Right renal cortex interstitium (tissue), 3 donors: ENCODE measurements around the gene HEG1. TPM values are rescaled to one million over a fixed set of nuclear protein-coding genes. Genes with fewer than 3 reads are reported as not detected.
A peak's percentile ranks its signal among the peaks of the same experiment; 100 is the strongest.

Experiments used
- DNase-seq, 3 donors: peaks; one replicate each; pipeline ENCODE4 v3.0.0-alpha.2; 2013; ENCODE audit warnings: low read depth in 3 of 3, low spot score in 2 of 3
- polyA plus RNA-seq, 3 donors: library from polyadenylated mRNA; unstranded; fragments of 120-200 nt; gene quantifications; one replicate each; pipeline ENCODE4 v1.2.1, GENCODE V29; 2013; ENCODE audit not compliant: insufficient read length in 3 of 3

HEG1 gene
- polyA plus RNA-seq, 3 donors: 28.0 to 31.0 (median 29.3) TPM

DNA sequence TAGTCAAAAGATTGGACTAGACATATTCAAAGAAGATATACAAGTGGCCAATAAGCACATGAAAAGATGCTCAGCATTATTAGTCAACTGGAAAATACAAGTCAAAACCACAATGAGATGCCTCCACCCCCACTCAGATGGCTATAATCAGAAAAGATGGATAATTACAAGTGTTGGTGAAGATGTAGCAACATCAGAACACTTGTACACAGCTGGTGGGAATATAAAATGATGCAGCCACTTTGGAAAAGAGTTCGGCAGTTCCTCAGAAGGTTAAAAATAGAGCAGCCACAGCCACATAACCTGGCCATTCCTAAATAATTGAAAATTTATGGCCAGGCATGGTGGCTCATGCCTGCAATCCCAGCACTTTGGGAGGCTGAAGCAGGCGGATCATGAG is 38.4 kb downstream of the HEG1 start:
- no peak for DNase-seq

DNA sequence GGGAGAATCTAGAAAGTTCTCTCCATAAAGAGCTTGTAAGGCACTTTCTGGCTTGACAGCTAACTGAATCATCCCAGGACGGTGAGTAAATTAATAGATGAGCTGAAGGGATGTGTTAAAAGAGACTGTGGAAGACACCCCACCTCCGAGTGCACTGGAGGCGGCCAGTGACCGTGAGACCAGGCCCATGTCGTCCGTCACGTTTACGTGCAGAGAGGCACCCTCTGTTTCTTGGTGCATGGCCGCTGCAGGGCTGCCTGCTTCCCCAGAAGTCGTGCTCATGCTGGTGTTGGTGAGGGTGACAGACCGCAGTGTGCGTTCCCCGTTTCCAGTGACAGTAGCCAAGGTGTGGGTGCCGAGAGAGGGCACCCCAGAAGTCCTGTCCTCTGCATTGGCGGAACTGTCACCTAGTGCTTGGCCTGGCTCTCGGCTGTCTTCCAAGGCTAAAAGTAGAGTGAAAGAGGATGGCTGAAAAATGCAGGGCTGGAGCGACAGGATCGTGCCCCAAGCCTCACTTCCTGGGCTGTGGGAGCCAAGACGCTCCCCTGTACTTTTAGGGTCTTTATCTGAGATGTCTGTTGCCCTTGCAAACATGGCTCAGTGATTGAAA is 41.1 kb downstream of the HEG1 start:
- DNase-seq: no peak

DNA sequence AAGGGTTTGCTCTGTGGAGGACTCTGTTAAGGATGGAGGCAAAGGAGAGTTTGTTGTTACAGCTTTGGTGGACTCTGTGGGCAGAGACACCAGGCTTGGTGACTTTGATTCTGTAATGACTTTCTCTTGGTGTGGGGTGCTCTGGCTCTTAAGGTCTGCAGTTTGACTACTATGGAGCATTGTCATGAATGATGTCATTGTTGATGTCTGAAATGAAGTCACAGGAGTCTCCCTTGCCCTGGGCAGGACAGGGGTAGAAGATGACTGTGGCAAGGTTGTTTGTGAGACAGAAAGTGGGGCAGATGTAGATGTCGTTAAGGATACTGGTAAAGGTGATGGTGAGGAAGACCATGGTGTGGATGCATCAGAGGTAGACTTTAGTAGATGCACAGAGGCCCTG is 42.7 kb downstream of the HEG1 start:
- no peak for DNase-seq

DNA sequence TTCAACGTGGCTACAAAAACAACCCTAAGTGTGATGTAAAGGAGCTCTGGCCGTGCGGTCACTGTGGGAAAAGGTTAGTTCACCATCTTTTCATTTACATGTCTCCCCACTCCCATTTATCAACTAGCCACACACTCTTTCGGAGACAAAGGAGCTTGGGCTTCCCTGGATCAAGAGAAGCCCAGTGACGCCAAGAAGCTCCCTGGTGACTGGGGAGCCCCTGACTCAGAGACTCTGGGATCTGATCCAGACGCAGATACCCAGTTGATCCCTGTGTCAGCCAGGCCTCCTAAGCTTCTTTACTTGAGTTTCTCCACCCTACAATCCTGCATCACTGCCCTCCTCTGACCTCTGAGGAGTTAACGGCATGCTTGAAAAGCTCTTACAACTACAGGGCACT is 43.9 kb downstream of the HEG1 start:
- DNase-seq: no peak

DNA sequence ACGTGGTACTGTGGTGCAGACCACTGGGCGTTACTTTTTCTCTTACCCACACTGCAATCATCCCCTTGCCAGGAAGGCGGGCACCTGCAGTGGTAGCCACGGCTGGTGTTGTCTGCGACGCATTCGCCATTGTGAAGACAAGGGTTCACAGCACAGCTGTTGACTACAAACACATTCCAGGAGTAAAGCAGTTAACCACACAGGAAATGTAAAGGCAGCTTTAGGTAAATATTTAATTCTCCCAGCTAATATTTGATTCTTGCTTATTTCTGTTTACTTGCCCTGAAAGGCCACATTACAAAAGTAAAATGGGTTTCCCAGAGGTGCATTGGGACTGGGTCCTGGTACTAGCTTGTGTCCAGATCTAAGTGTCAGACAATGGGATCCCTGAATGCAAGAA is 45.4 kb downstream of the HEG1 start:
- no peak for DNase-seq

DNA sequence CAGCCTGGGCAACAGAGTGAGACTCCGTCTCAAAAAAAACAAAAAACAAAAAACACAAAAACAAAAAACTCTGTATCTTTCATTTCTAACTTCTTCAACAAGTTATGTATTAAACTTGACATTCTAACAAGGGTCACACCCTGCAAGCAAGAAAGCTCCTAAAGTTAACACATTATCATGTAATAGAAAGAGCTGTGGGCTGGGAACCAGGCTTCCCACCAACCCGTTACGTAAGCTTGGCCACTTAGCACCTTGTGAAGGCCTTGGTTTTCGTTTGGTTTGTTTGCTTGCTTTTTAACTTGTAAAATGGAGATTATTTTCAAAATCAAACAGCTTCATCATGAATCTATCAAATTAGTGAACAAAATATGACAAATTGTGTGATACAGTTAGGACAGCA is 47.0 kb downstream of the HEG1 start:
- no peak for DNase-seq

DNA sequence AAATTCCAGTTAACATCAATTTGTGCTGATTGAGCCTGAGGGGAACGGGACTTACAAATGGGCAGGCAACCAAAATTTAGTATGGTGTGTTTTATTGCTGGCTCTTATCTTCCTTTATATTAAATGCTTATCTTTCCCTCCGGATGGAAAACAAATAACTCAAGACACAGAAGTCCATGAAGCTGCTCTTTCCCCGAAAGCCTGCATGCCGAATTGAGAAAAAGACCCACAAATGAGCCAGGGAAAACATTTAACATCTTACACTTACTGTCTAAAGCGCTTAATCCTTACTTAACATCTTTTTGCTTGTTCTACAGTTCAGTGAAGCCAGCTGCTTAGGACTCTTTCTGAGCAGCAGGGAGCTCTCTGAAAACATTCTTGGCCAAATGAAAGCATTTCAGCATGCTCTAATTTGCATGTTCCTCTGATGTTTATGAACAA is 49.5 kb downstream of the HEG1 start:
- DNase-seq: peak in 1 of 3 donors; percentile 24

DNA sequence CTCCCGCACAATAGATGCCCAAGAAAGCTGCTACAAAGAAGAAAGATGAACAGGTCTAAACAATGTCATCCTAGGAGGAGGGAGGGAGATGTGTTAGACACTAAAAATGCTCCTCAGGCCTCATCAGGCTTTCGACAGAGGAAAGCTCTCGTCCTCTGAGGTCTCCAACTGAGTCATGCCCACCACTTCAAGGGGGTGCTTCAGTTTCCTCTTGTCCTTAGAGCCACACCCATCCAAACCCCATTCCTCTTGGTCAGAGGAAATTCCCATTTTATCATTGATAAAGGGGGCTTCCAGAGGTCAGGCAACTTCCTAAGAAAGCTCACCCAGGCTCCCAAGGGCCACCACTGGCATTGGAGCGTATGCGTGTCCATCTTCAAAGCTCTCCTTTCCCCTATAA is 50.1 kb downstream of the HEG1 start:
- DNase-seq: no peak

DNA sequence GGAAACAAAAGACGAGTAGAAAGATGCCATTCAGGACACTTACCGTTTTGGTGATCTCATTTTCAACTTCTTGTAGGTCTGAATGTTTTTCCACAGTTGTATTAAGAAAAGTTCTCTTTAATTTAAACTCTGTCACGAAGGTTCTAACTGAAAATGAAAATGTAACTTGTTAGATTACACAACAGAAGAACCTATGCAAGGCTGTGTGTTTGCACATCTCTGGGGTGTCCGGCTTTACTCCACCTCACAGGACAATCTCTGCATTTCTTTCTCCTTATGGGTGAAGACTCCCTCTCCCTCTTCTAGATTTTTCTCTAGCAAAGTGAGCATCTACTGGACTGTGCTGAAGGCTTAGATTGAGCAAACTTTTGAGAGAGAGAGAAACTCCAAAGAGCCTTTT is 50.6 kb downstream of the HEG1 start:
- no peak for DNase-seq

DNA sequence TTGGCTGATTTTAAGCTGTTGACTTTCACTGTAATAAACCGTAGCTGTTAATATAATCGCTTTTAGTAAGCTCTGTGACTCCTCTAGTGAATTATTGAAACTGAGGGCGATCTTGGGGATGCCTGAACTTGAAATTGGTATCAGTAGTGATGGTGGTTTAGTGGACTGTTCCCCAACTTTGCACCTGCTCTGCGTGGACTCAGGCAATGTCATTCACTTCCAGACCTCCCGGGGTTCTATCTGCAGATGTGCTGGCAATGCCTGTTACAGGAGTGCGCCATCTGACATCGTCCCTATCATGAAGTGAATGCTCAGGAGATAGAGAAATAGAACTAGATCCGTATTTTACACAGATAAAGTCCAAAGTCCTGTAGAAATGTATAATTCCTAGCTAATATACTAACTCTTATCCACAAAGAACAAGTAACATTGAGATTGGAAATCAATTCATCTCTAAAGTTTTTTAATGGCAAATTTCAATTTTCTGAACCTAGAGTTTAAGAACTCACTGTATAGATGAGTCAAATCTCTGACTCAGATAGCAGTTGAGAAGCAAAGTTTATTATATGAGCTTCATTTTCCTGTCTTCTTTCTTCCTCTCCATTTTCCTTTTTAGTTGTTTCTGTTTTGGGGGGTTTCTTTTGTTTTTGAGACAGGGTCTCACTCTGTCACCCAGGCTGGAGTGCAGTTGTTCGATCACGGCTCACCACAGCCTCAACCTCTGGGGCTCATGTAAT is 51.8 kb downstream of the HEG1 start:
- DNase-seq: no peak

DNA sequence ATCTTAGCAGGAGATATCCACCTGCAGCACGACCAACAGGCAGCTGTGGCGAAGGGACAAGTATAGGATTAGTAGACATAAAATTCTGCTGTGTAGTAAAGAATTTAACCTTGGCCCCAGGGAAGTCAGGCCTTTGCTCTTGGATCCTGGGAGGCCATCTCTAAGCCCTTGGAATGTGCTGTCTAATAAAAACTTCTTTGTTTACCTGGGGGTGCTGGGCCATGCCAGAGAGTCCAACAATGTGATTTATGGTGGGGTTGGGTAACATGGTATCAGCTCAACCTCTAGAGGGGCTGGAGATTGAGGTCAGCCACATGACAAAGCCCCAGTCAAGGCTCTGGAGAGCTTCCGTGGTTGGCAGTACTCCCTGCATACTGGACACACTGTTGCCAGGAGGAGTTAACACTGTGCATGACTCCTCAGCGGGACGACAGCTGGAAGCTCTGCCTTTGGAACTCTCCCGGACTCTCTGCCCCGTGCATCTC is 52.4 kb downstream of the HEG1 start:
- DNase-seq: peak in 1 of 3 donors; percentile 33

DNA sequence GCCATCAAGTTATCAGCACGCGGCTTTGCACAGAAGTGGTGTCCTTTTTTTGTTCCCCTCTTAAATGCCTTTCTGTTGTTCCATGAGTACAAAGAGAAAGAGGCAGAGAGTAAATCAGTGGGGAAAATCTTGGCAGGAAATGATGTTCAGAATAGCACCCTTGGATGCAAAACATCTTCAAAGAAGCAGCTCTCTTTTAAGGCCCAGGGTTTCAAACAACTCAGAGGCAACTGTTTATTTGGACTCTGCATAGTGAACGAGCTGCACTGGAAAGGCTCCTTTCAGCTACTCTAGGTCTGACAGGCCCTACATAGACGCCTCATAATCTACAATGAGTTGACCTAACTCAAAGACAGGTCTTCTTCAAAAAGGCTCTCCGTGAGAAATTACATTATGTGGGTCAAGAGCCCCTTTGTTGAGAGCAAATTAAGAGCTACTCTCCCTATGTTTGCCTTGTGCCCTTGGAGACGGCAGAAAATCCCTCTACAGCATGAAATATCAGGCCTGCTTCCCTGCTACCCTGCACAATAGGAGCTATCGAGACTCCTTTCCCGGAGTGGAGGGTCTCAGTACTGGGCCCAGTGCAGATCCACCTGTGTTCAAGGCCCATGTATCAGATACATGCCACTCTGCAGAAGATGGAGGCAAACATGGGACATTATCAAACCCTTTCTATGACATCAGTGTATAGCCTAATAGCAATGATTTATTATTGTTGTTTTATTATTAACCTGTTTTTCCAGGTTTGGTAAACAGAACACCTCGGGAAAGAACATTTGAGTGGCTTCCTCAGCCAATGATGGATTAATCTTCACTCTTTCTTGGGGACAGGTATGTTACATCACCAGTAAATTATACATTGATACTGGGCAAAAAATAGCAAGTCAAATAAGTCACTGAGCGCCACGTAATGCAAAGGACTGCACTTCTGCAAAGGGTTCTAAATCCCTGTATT is 53.1 kb downstream of the HEG1 start:
- no peak for DNase-seq

DNA sequence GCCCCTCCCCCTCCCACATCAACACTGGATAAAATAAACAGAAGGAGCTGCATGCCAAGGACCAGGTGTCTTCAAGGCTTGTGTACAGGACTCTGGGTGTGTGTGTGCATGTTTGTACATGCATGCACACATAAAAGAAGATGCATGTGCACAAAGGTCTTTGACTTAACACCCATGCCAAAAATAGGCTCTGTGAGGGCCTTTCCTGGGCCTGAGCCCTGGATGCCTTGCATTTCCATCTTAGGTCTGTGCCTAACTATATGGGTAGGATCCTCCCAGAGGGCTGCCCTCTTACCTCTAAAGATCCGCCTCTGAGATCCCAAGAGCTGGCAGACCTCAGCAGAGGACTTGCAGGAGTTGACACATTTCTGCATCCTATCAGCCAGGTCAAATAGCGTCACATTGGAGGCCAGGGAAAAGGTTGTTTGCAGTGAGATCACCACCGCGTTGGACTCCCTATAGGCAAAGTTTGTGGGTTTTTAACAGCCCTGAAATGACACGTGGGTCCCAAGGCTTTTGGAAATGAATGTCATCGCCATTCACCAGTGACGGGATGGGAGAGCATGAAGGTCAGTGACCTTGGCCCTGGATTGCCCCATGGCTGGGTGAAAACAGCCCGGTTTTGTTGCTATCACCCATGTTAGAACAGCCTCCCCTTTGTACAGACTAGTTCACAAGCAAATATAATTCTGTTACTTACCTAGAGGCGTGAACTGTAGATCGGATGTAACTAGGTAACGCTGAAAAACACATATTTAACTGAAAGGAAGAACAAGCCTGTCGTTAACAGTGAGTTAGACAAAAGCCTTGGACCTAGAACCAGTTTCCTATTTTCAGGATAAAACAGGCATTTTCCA is 54.0 kb downstream of the HEG1 start:
- DNase-seq: no peak

DNA sequence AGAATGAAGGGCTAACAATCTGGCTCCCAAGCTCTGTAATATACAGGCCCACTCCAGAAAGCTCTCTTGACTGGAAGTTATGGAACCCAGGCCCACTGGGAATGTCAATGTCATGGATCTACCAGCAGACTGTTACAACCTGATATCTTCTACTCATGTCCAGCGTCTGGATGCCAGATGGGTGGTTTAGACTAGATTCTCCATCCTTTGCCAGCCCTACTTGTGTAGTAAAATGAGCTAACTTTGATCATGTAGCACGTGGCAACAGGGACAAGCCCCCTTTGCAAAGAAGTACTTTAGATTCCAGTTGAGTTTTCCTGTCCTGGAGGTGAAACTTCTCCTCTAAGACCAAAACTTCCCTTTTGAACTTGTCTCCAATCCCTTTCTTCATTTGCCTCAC is 55.1 kb downstream of the HEG1 start:
- no peak for DNase-seq

DNA sequence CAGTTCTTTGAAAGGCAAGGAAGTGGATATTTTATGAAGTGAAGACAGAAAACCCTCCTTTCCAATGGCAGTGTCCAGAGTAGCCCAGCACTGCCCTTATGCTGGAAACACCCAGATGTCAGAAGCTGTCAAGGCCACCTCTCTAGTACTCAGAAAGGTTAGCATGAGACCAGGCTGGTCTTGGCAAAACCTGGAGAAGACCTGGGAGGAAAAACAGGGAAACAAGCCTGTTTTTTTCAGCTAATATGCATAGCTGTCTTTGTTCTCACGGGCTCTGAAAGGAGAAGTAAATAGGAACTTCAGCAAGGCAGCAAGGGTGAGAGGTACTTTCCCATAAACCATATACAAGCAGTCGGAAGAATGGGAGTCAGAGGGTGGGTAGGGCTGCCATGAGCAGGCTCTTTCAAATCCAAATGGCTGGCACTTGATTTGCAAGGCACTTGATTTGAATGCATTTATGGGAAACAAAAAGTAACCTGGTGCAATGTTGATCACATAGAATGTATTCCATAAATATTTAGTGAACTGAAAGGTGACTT is 55.8 kb downstream of the HEG1 start:
- DNase-seq: no peak

DNA sequence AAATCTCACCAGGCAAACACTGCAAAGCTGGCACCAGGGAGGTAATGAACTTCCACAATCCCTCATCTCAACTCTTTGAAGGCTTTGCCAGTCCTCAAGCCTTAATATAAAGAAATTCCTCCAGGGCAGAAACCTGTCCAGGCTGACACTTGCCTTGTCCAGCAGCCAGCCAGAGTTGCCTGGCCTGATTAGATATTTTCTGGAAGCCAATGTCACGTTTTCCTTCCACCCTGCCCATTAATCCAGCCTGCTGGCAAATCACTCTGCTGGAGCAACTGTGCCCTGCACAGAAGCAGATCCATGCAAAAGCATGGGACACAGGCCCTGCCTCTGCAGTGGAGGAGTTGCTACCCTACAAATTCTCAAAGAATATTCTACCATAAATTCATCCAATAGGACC is 56.5 kb downstream of the HEG1 start:
- no peak for DNase-seq

DNA sequence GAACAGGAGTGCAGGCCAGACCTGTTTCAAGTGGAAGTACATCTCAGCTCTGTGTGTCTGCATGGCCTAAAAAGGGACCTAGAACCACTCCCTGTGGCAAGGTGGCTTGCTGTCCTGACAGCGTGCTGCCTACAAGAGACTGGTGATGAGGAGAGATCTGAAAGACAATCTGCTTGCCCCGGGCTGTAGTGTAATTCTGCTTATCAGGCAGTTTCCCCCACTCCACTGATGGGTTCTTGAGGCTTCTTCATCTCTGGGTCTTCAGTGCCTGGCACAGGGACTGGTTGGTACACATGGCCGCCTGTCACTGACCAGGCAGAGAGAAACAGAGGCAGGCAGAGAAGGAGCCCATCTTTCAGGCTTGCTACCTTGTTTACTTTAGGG is 57.6 kb downstream of the HEG1 start:
- DNase-seq: no peak

DNA sequence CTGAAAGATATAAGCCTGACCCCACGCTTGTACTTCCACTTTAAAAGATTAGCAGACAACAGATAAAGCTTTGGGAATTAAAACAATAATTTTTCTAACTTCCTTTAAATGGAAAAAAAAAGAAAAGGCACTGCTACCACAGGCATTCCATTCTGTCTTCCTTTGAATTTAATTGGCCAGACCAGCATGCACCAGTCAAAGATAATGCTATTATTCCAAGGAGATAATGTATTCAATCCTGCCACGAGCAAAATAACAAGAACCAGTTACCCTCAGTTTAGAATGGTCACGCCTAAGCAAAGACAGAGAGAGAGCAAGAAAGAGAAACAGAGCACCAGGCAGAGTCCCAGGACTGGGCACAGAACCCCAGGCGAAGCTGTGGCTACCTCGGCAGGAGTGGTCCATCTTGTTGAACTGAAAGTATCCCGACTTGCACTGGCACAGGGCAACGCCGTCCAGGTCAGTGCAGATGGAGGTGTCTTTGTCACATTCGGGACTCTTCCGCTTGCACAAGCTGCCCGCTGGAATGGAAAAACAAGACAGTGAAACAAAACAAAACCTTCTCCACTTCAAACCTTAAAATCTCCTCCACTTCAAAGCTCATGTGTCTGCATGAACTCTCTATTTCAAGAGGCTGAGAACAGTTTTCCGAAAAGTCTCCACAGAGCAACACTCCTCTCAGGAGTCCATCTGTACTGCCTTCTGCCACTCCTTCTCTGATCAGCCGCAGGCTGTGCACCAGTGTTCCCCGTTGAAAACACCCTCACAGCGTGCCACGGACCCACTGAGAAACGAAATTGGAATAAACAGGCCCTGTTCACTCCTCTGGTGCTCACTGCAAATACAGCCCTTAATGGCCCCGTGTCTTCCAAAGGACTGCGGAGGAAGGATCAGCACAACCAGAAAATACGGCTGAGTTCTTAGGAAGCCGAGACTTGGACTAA is 58.2 kb downstream of the HEG1 start:
- DNase-seq: no peak

DNA sequence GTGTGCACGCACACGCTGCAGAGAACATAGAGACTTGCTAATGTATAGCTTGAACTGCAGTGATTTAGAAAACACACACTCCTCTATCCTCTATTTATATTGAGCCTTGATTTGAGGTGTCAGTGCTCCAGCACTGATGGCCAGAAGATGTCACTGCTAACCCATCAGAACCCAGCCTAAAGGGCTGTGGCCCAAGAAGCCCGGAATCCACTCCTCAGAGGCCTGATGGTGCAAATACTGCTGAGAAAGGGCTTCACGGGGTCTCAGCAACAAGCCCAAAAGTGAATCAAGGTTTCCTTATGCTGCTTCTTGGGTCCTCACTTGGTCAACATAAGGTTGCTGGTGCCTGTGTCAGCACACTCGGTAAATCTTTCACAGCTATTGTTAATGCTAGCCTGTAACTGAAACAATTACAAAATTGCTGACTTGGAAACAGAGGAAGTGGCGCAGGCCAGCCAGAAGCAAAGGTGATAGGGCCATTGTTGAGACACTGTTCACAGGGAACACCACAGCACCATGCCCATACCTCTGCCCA is 60.3 kb downstream of the HEG1 start:
- peak; percentile 42 to 47 (median 43) for DNase-seq
